Keratinocyte (primary cell): ENCODE data around the gene NOTCH4.

Experiments used
- EZH2 ChIP-seq: IDR thresholded peaks from one replicate; pipeline ENCODE4 v1.6.1; 2012; ENCODE audit warnings: inconsistent platforms, mild to moderate bottlenecking, low read length, moderate library complexity
- TF ChIP-seq, protein P1 (sequence below), 3 experiments: IDR thresholded peaks in 1 of 3; conservative IDR thresholded peaks in 1 of 3; optimal IDR thresholded peaks in 1 of 3; 2 replicates in 2 of 3; 3 replicates in 1 of 3; pipeline versions ENCODE3 to v1.5.1; 2011; ENCODE audit warnings: low read length in 3 of 3, mild to moderate bottlenecking in 3 of 3, moderate library complexity in 2 of 3, control low read depth in 1 of 3, inconsistent platforms in 1 of 3; ENCODE audit not compliant: insufficient read depth in 2 of 3; ENCODE audit errors: extremely low read depth in 1 of 3

- TF ChIP-seq, protein P1, sequence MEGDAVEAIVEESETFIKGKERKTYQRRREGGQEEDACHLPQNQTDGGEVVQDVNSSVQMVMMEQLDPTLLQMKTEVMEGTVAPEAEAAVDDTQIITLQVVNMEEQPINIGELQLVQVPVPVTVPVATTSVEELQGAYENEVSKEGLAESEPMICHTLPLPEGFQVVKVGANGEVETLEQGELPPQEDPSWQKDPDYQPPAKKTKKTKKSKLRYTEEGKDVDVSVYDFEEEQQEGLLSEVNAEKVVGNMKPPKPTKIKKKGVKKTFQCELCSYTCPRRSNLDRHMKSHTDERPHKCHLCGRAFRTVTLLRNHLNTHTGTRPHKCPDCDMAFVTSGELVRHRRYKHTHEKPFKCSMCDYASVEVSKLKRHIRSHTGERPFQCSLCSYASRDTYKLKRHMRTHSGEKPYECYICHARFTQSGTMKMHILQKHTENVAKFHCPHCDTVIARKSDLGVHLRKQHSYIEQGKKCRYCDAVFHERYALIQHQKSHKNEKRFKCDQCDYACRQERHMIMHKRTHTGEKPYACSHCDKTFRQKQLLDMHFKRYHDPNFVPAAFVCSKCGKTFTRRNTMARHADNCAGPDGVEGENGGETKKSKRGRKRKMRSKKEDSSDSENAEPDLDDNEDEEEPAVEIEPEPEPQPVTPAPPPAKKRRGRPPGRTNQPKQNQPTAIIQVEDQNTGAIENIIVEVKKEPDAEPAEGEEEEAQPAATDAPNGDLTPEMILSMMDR (optimal IDR thresholded peaks at IDR 0.05 in 1 of 3, IDR thresholded peaks at IDR 0.05 in 1 of 3, conservative IDR thresholded peaks at IDR 0.05 in 1 of 3; ENCODE audit: extremely low read depth in 1 of 3, insufficient read depth in 2 of 3, low read length in 3 of 3): no peak
- no peak for TF ChIP-seq EZH2
These were observed 34.7 kb downstream of the NOTCH4 start for GRCh38 chr6:32189069-32189741.
